HuH-7 (cell line): Measurements from ENCODE around the gene RPS19.

ENCODE experiments used
- DNase-seq: peaks from one replicate; pipeline ENCODE4 v3.0.0; 2011; ENCODE audit warnings: low spot score

RPS19 gene

GRCh38 chr19:41879080-41879479 is 19.0 kb downstream of the RPS19 start:
- no peak for DNase-seq

- no peak for DNase-seq
These were observed 19.7 kb downstream of the RPS19 start for GRCh38 chr19:41879670-41880328.

- no peak for DNase-seq
These were observed 20.3 kb downstream of the RPS19 start for GRCh38 chr19:41880329-41880708.

- DNase-seq = peak; percentile 62
These were observed 22.8 kb downstream of the RPS19 start, which contains the start of gene ARHGEF1 for GRCh38 chr19:41882568-41883462. Gene ARHGEF1, plus strand, starts transcription at chr19:41883184. Its CDS starts 4,899 bp downstream, at chr19:41888083.

- DNase-seq = no peak
These were observed 23.4 kb downstream of the RPS19 start for GRCh38 chr19:41883463-41883820.

- DNase-seq = peak; percentile 99
These were observed 24.0 kb downstream of the RPS19 start for GRCh38 chr19:41883821-41884733.

- no peak for DNase-seq
These were observed 27.0 kb downstream of the RPS19 start for GRCh38 chr19:41886761-41887710.

GRCh38 chr19:41887711-41888382 is 27.8 kb downstream of the RPS19 start:
- peak; percentile 94 for DNase-seq

GRCh38 chr19:41888926-41889325 is 28.9 kb downstream of the RPS19 start:
- DNase-seq = no peak

GRCh38 chr19:41889896-41890295 is 29.8 kb downstream of the RPS19 start:
- no peak for DNase-seq

- DNase-seq = no peak
These were observed 30.9 kb downstream of the RPS19 start for GRCh38 chr19:41890936-41891335.

GRCh38 chr19:41892173-41892902 is 32.3 kb downstream of the RPS19 start:
- no peak for DNase-seq

GRCh38 chr19:41893899-41894298 is 33.8 kb downstream of the RPS19 start:
- peak; percentile 78 for DNase-seq

GRCh38 chr19:41894350-41894749 is 34.3 kb downstream of the RPS19 start:
- no peak for DNase-seq

GRCh38 chr19:41895745-41896580 is 35.9 kb downstream of the RPS19 start:
- DNase-seq = no peak

- DNase-seq = no peak
These were observed 36.5 kb downstream of the RPS19 start for GRCh38 chr19:41896581-41896942.

GRCh38 chr19:41897181-41897580 is 37.1 kb downstream of the RPS19 start:
- DNase-seq = no peak

GRCh38 chr19:41897820-41898219 is 37.8 kb downstream of the RPS19 start:
- no peak for DNase-seq

- no peak for DNase-seq
These were observed 38.2 kb downstream of the RPS19 start for GRCh38 chr19:41898235-41898634.
